ENCODE measurements around the gene MYOM1.

- TF ChIP-seq, protein P1, sequence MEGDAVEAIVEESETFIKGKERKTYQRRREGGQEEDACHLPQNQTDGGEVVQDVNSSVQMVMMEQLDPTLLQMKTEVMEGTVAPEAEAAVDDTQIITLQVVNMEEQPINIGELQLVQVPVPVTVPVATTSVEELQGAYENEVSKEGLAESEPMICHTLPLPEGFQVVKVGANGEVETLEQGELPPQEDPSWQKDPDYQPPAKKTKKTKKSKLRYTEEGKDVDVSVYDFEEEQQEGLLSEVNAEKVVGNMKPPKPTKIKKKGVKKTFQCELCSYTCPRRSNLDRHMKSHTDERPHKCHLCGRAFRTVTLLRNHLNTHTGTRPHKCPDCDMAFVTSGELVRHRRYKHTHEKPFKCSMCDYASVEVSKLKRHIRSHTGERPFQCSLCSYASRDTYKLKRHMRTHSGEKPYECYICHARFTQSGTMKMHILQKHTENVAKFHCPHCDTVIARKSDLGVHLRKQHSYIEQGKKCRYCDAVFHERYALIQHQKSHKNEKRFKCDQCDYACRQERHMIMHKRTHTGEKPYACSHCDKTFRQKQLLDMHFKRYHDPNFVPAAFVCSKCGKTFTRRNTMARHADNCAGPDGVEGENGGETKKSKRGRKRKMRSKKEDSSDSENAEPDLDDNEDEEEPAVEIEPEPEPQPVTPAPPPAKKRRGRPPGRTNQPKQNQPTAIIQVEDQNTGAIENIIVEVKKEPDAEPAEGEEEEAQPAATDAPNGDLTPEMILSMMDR (IDR thresholded peaks at IDR 0.05), result no peak
- no peak for TF ChIP-seq POLR2A (IDR thresholded peaks at IDR 0.05)
These were observed 12.2 kb downstream of the MYOM1 start for GRCh38 chr18:3207565-3207964.
